ENCODE measurements around the gene FANCC. TPM values are rescaled to one million over a fixed set of nuclear protein-coding genes. Genes with fewer than 3 reads are reported as not detected.

FANCC gene
- total and polyA plus RNA-seq, 4 donors = 8.3 to 32.4 (median 11.5) TPM

GRCh38 chr9:95061916-95062595 is 255.5 kb downstream of the FANCC start:
- Histone ChIP-seq H3K27ac (ENCODE audit: low read depth in 1 of 2, low read length in 2 of 2) (peak overlapping the region in 1 of 2 donors; percentile 9), H3K36me3 (ENCODE audit: control insufficient read depth in 4 of 4, insufficient read depth in 3 of 4, low read depth in 1 of 4, low read length in 3 of 4) (peaks cover 13 to 52% (median 37%) of the 10 kb centered on the region in 4 donors), H3K4me3 (ENCODE audit: low read depth in 1 of 3, low read length in 3 of 3) (no peak overlapping the region), H3K9ac (ENCODE audit: low read depth in 1 of 2, low read length in 2 of 2) (no peak overlapping the region), H3K27me3 (ENCODE audit: control insufficient read depth in 4 of 4, insufficient read depth in 4 of 4, low read length in 3 of 4) (no peaks in the 10 kb centered on the region), H3K9me3 (ENCODE audit: control insufficient read depth in 4 of 4, low read length in 3 of 4) (no peaks in the 10 kb centered on the region), H3K4me1 (ENCODE audit: control insufficient read depth in 4 of 4, insufficient read depth in 4 of 4, low read length in 3 of 4) (peaks cover 16 to 80% (median 54%) of the 10 kb centered on the region in 4 donors)
- no peak for DNase-seq (ENCODE audit: low spot score)
- TF ChIP-seq GABPA (IDR thresholded peaks at IDR 0.05 in 1 of 2, conservative IDR thresholded peaks at IDR 0.05 in 1 of 2) (no peak), RAD21 (IDR thresholded peaks at IDR 0.05) (no peak), FOXA1 (IDR thresholded peaks at IDR 0.05) (no peak), SP1 (IDR thresholded peaks at IDR 0.05) (no peak), CTCF (IDR thresholded peaks at IDR 0.05; ENCODE audit: low read depth, low read length, missing input control) (no peak), JUND (IDR thresholded peaks at IDR 0.05) (no peak), MAX (IDR thresholded peaks at IDR 0.05) (no peak), RXRA (IDR thresholded peaks at IDR 0.05) (no peak), EGR1 (IDR thresholded peaks at IDR 0.05; ENCODE audit: low read depth in 2 of 2) (no peak), FOXA2 (IDR thresholded peaks at IDR 0.05) (no peak), NR2F2 (IDR thresholded peaks at IDR 0.05) (no peak), YY1 (IDR thresholded peaks at IDR 0.05) (no peak), HNF4A (conservative IDR thresholded peaks at IDR 0.05) (no peak), TAF1 (conservative IDR thresholded peaks at IDR 0.05) (no peak), ZBTB33 (IDR thresholded peaks at IDR 0.05) (no peak), HNF4G (IDR thresholded peaks at IDR 0.05) (no peak), ATF3 (IDR thresholded peaks at IDR 0.05) (no peak), REST (IDR thresholded peaks at IDR 0.05) (no peak)
- 89% methylated on average over 13 of the region's 13 CpGs for WGBS

Data from liver (tissue), 9 donors.